ENCODE measurements around the gene MOBP.

Gene MOBP

GRCh38 chr3:39469258-39469657, 1.8 kb downstream of the MOBP start:
- no peaks in the 10 kb centered on the region for H3K9me3 ChIP-seq (ENCODE audit: control insufficient read depth, low read length)
- H3K27ac ChIP-seq (ENCODE audit: insufficient read depth, low read length, poor library complexity, severe bottlenecking) = no peak overlapping the region
- H3K36me3 ChIP-seq (ENCODE audit: control insufficient read depth, insufficient read depth, low read length) = no peaks in the 10 kb centered on the region
- DNase-seq = no peak
- no peak overlapping the region for H3K4me3 ChIP-seq (ENCODE audit: insufficient read depth, low read depth, low read length, poor library complexity, severe bottlenecking)
- H3K27me3 ChIP-seq (replicated peaks; ENCODE audit: control insufficient read depth, insufficient read depth, low read length, poor library complexity, severe bottlenecking) = no peaks in the 10 kb centered on the region
- no peaks in the 10 kb centered on the region for H3K4me1 ChIP-seq (ENCODE audit: control insufficient read depth, insufficient read depth, low read length, poor library complexity, severe bottlenecking)

DNA sequence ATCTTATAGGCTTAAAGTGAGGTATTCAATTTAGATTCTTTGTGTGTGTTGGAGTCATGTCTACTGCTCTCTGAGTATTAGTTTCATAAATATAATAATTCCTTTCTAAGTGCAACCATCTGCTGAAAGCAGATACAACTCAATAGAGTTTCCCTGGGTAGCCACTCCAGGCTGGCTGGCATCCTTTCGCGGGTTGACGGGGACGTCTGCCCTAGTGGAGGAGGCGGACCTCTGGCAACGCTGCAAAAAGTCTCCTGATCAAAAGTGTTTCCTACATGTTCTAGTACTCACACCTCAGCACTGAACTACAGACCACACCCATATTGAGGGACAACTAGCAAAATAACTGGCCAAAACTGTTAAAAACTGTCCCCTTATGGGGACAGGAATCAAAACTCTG, 2.5 kb downstream of the MOBP start:
- no peaks in the 10 kb centered on the region for H3K36me3 ChIP-seq (ENCODE audit: control insufficient read depth, insufficient read depth, low read length)
- no peak for DNase-seq
- no peaks in the 10 kb centered on the region for H3K27me3 ChIP-seq (replicated peaks; ENCODE audit: control insufficient read depth, insufficient read depth, low read length, poor library complexity, severe bottlenecking)
- H3K4me1 ChIP-seq (ENCODE audit: control insufficient read depth, insufficient read depth, low read length, poor library complexity, severe bottlenecking) = no peaks in the 10 kb centered on the region
- H3K27ac ChIP-seq (ENCODE audit: insufficient read depth, low read length, poor library complexity, severe bottlenecking) = no peak overlapping the region
- H3K9me3 ChIP-seq (ENCODE audit: control insufficient read depth, low read length) = no peaks in the 10 kb centered on the region
- H3K4me3 ChIP-seq (ENCODE audit: insufficient read depth, low read depth, low read length, poor library complexity, severe bottlenecking) = no peak overlapping the region

DNA sequence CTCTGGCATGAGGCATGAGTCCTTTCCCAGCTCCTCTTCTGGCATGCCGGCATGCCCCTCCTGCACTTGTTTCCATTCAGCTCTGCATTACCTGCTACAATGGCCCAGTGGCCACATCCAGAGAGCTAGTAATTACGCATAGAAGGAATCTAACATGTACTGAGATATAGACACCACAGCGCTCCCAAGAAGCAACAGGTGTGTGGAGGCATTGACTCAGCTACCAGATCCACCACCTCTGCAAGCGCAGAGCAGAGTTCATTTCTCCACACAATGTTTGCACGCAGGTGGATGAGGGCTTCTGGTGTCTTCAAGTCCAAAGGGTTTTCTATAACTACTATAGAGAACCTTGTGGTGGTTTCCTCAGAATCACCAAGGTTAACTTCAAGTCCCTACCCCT, 4.2 kb downstream of the MOBP start:
- no peaks in the 10 kb centered on the region for H3K9me3 ChIP-seq (ENCODE audit: control insufficient read depth, low read length)
- no peak for DNase-seq
- no peaks in the 10 kb centered on the region for H3K36me3 ChIP-seq (ENCODE audit: control insufficient read depth, insufficient read depth, low read length)
- no peaks in the 10 kb centered on the region for H3K27me3 ChIP-seq (replicated peaks; ENCODE audit: control insufficient read depth, insufficient read depth, low read length, poor library complexity, severe bottlenecking)
- no peaks in the 10 kb centered on the region for H3K4me1 ChIP-seq (ENCODE audit: control insufficient read depth, insufficient read depth, low read length, poor library complexity, severe bottlenecking)
- no peak overlapping the region for H3K27ac ChIP-seq (ENCODE audit: insufficient read depth, low read length, poor library complexity, severe bottlenecking)
- no peak overlapping the region for H3K4me3 ChIP-seq (ENCODE audit: insufficient read depth, low read depth, low read length, poor library complexity, severe bottlenecking)

DNA sequence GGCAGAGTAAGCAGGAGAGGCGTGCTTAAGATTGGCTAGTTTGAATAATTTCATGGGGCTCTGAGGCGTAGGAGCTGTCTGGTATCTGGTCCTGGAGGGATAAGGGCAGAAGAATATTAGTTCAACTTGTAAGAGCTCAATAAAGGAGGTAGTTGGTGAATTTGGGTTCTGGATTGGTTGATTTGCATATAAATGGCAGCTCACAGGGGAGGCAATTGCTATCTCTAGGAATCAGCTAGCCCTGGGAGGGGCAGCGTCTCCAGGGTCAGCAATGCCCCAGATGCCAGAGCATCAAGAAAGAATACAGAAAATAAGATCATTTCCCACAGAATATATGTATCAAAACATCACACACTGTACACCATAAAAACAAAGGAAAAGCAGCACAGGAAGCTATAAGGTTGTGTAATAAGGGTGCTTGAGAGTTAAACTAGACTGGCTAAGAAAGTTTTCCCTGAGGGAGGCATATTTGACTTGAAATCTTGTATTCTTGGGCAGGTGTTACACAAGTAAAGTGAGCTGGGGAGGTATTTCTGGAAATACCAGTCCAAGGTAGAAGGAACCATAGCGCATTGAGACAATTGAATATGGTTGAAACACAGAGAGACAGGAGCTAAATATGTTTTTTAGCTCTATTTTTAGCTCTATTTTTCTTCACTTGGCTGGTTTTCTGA, 6.1 kb downstream of the MOBP start:
- no peak overlapping the region for H3K4me3 ChIP-seq (ENCODE audit: insufficient read depth, low read depth, low read length, poor library complexity, severe bottlenecking)
- no peaks in the 10 kb centered on the region for H3K27me3 ChIP-seq (replicated peaks; ENCODE audit: control insufficient read depth, insufficient read depth, low read length, poor library complexity, severe bottlenecking)
- no peaks in the 10 kb centered on the region for H3K4me1 ChIP-seq (ENCODE audit: control insufficient read depth, insufficient read depth, low read length, poor library complexity, severe bottlenecking)
- no peaks in the 10 kb centered on the region for H3K9me3 ChIP-seq (ENCODE audit: control insufficient read depth, low read length)
- H3K36me3 ChIP-seq (ENCODE audit: control insufficient read depth, insufficient read depth, low read length) = no peaks in the 10 kb centered on the region
- no peak for DNase-seq
- no peak overlapping the region for H3K27ac ChIP-seq (ENCODE audit: insufficient read depth, low read length, poor library complexity, severe bottlenecking)

DNA sequence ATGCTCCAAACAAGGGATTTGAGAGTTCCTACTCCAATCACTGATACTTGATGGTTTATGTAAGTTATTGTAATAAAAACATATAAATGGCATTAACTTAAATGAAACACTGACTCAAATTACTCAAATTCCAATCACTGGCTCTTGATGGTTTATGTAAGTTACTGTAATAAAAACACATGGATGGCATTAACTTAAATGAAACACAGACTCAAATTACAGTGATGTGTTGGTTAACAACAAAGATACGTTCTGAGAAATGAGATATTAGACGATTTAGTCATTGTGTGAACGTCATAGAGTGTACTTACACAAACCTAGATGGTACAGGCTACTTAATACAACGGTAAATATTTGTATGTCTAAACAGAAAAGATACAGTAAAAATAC, 6.6 kb downstream of the MOBP start:
- no peaks in the 10 kb centered on the region for H3K9me3 ChIP-seq (ENCODE audit: control insufficient read depth, low read length)
- H3K36me3 ChIP-seq (ENCODE audit: control insufficient read depth, insufficient read depth, low read length) = no peaks in the 10 kb centered on the region
- no peak overlapping the region for H3K27ac ChIP-seq (ENCODE audit: insufficient read depth, low read length, poor library complexity, severe bottlenecking)
- H3K4me1 ChIP-seq (ENCODE audit: control insufficient read depth, insufficient read depth, low read length, poor library complexity, severe bottlenecking) = no peaks in the 10 kb centered on the region
- no peak overlapping the region for H3K4me3 ChIP-seq (ENCODE audit: insufficient read depth, low read depth, low read length, poor library complexity, severe bottlenecking)
- H3K27me3 ChIP-seq (replicated peaks; ENCODE audit: control insufficient read depth, insufficient read depth, low read length, poor library complexity, severe bottlenecking) = no peaks in the 10 kb centered on the region
- no peak for DNase-seq

DNA sequence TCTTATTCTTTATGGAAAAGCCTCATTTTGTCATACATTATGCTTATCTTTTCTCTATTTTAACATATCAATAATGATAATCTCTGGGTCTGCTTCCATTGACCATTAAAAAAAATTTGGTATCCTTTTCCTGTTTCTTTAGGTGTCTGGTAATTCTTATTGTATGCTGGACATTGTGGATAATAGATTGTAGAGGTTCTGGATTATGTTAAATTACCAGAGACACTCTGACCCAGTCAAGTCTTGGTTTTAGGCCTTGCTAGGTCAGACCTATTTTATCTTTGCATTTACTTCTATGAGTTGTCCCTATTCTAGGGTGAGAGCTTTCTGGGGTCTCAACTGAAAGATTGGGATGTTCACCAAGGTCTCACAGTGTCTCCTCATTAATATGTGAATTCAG, 9.3 kb downstream of the MOBP start:
- Histone ChIP-seq H3K27me3 (replicated peaks; ENCODE audit: control insufficient read depth, insufficient read depth, low read length, poor library complexity, severe bottlenecking) (no peaks in the 10 kb centered on the region), H3K27ac (ENCODE audit: insufficient read depth, low read length, poor library complexity, severe bottlenecking) (no peak overlapping the region)
- DNase-seq = no peak

GRCh38 chr3:39478226-39478625, 10.7 kb downstream of the MOBP start:
- no peak for DNase-seq
- Histone ChIP-seq H3K4me3 (ENCODE audit: insufficient read depth, low read depth, low read length, poor library complexity, severe bottlenecking) (no peak overlapping the region), H3K36me3 (ENCODE audit: control insufficient read depth, insufficient read depth, low read length) (no peaks in the 10 kb centered on the region), H3K27me3 (replicated peaks; ENCODE audit: control insufficient read depth, insufficient read depth, low read length, poor library complexity, severe bottlenecking) (no peaks in the 10 kb centered on the region), H3K4me1 (ENCODE audit: control insufficient read depth, insufficient read depth, low read length, poor library complexity, severe bottlenecking) (no peaks in the 10 kb centered on the region), H3K27ac (ENCODE audit: insufficient read depth, low read length, poor library complexity, severe bottlenecking) (no peak overlapping the region), H3K9me3 (ENCODE audit: control insufficient read depth, low read length) (no peaks in the 10 kb centered on the region)

More for the DNA sequence above, 9.3 kb downstream of the MOBP start:
- Histone ChIP-seq H3K4me1 (ENCODE audit: control insufficient read depth, insufficient read depth, low read length, poor library complexity, severe bottlenecking) (no peaks in the 10 kb centered on the region), H3K36me3 (ENCODE audit: control insufficient read depth, insufficient read depth, low read length) (no peaks in the 10 kb centered on the region), H3K9me3 (ENCODE audit: control insufficient read depth, low read length) (no peaks in the 10 kb centered on the region), H3K4me3 (ENCODE audit: insufficient read depth, low read depth, low read length, poor library complexity, severe bottlenecking) (no peak overlapping the region)

DNA sequence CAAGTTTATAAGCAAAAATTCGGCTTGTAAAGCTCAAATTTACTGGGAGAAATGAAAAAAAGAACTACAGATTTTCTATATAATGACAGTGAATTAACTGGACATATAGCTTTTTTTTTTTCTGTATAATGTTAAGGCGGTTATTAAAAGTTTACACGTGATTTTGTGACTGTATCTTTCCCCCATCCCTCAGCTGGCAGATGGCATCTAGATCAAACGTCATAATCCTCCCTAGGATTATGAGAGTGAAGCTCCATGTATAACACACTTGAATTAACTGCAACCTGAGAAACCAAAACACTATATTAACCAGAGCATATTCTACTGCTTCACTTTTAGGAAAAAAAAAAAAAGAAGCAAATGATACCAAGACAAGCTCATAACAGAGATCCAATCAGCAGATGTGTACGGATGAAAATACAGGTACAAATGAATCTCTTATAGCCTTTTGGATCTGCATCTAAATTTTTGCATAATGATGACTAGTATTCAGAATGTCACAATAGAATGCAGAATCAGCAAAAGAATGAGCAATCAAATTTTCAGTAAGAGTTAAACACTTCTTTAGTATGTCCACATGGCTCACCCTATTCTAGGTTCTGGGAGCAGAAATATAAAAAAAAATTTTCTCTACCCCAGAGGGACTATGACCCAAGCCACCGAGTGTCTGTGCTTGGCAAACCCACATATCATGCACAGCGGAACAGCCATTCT, 12.4 kb downstream of the MOBP start:
- no peak for DNase-seq
- H3K27me3 ChIP-seq (replicated peaks; ENCODE audit: control insufficient read depth, insufficient read depth, low read length, poor library complexity, severe bottlenecking) = no peaks in the 10 kb centered on the region

DNA sequence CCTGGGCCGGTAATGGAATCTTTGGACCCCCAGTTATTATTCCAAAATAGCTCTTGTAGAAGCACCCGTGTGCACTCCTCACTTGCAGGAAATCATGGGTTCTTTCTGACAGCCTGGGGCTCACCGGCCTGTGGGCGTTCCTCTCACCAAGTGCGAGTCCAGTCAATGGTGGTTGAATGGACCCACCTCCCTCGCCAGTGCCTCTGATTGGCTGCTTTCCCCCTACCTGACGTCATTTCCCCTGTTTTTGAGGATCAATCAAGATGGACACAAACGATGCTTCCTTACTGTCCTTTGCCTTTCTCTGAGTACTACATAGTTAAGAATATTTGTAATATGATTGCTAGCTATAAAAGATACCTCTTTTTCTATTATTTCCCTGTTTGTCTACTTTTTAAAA, 18.1 kb downstream of the MOBP start:
- Histone ChIP-seq H3K27me3 (replicated peaks; ENCODE audit: control insufficient read depth, insufficient read depth, low read length, poor library complexity, severe bottlenecking) (no peaks in the 10 kb centered on the region), H3K4me1 (ENCODE audit: control insufficient read depth, insufficient read depth, low read length, poor library complexity, severe bottlenecking) (no peaks in the 10 kb centered on the region), H3K9me3 (ENCODE audit: control insufficient read depth, low read length) (no peaks in the 10 kb centered on the region), H3K4me3 (ENCODE audit: insufficient read depth, low read depth, low read length, poor library complexity, severe bottlenecking) (no peak overlapping the region), H3K36me3 (ENCODE audit: control insufficient read depth, insufficient read depth, low read length) (no peaks in the 10 kb centered on the region), H3K27ac (ENCODE audit: insufficient read depth, low read length, poor library complexity, severe bottlenecking) (no peak overlapping the region)
- DNase-seq = no peak

More for the DNA sequence above, 12.4 kb downstream of the MOBP start:
- Histone ChIP-seq H3K9me3 (ENCODE audit: control insufficient read depth, low read length) (no peaks in the 10 kb centered on the region), H3K36me3 (ENCODE audit: control insufficient read depth, insufficient read depth, low read length) (no peaks in the 10 kb centered on the region), H3K4me3 (ENCODE audit: insufficient read depth, low read depth, low read length, poor library complexity, severe bottlenecking) (no peak overlapping the region), H3K27ac (ENCODE audit: insufficient read depth, low read length, poor library complexity, severe bottlenecking) (no peak overlapping the region), H3K4me1 (ENCODE audit: control insufficient read depth, insufficient read depth, low read length, poor library complexity, severe bottlenecking) (no peaks in the 10 kb centered on the region)

DNA sequence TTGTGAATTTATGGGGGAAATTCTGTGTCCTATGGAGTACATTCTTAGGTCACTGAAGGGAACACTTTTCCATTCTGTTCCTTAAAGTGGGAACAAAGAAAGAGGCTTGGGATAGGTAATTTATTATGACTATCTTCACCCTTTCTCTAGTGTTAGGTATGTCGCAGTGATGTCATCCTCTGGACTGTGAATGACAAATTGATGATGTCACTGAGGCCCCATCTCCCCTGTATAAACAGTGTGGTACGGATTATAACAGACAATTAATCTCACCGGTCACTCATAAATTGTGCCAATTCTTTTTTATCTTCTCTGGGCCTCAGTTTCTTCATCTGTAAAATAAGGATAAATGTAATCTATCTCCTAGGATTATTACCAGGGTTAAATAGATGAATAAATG, 23.5 kb downstream of the MOBP start:
- H3K27me3 ChIP-seq (replicated peaks; ENCODE audit: control insufficient read depth, insufficient read depth, low read length, poor library complexity, severe bottlenecking) = peaks cover 2% of the 10 kb centered on the region
- no peaks in the 10 kb centered on the region for H3K36me3 ChIP-seq (ENCODE audit: control insufficient read depth, insufficient read depth, low read length)
- H3K4me3 ChIP-seq (ENCODE audit: insufficient read depth, low read depth, low read length, poor library complexity, severe bottlenecking) = no peak overlapping the region
- H3K27ac ChIP-seq (ENCODE audit: insufficient read depth, low read length, poor library complexity, severe bottlenecking) = no peak overlapping the region
- no peak for DNase-seq
- H3K9me3 ChIP-seq (ENCODE audit: control insufficient read depth, low read length) = no peaks in the 10 kb centered on the region
- H3K4me1 ChIP-seq (ENCODE audit: control insufficient read depth, insufficient read depth, low read length, poor library complexity, severe bottlenecking) = no peaks in the 10 kb centered on the region
